Right lobe of liver (tissue), 6 donors: ENCODE results near the gene CABP4. TPM values are rescaled to one million over a fixed set of nuclear protein-coding genes. Genes with fewer than 3 reads are reported as not detected.
"Not testable (repeated sequence)": the region's sequence is repeated elsewhere in the genome, so short reads cannot be mapped to it uniquely, and the experiment has no call there.

Experiments
- ATAC-seq, 4 donors: fragments of 200-7000 bp; cut with Tn5 transposase; one replicate each; pipeline ENCODE4 v1.9.1; 2020; ENCODE audit warnings: mild to moderate bottlenecking in 4 of 4, moderate library complexity in 4 of 4
- DNase-seq, 3 donors: peaks; one replicate each; pipeline ENCODE4 v3.0.0-alpha.2; 2020
- H3K27ac ChIP-seq, 3 donors: fragments of 200-600 bp; one replicate each; pipeline ENCODE4 v1.8.0; 2022
- H3K27me3 ChIP-seq, 2 donors: fragments of 200-600 bp; one replicate each; pipeline ENCODE4 v1.8.0; 2022
- H3K36me3 ChIP-seq, 4 donors: fragments of 200-600 bp; sonication (generic) in 1 of 4; one replicate each; pipeline versions ENCODE4 v1.5.1 to v1.8.0; 2017 to 2022; ENCODE audit warnings: control low read depth in 1 of 4
- H3K4me1 ChIP-seq, 4 donors: fragments of 200-600 bp; sonication (generic) in 1 of 4; one replicate each; pipeline versions ENCODE4 v1.5.1 to v1.8.0; 2017 to 2022; ENCODE audit warnings: control low read depth in 1 of 4
- H3K4me3 ChIP-seq, 3 donors: fragments of 200-600 bp; one replicate each; pipeline ENCODE4 v1.8.0; 2022
- H3K9me3 ChIP-seq, 4 donors: fragments of 200-600 bp; sonication (generic) in 1 of 4; one replicate each; pipeline versions ENCODE4 v1.5.1 to v1.8.0; 2017 to 2022; ENCODE audit warnings: control low read depth in 1 of 4
- POLR2A ChIP-seq: fragments of 450-650 bp; IDR thresholded peaks from one replicate; pipeline ENCODE4 v1.6.1; 2017; ENCODE audit warnings: antibody characterized with exemption, mild to moderate bottlenecking
- WGBS: methylation state at CpG from one replicate; pipeline ENCODE4 v1.1.6; 2018; ENCODE audit warnings: low coverage, low lambda C conversion rate; ENCODE audit not compliant: insufficient coverage; ENCODE audit errors: missing lambda C conversion rate; 5-methylcytosine and 5-hydroxymethylcytosine counted together
- intact Hi-C, 2 donors: fragments of 100-400 bp; cut with DNase I; formaldehyde crosslinking; loops; one replicate each; pipeline versions ENCODE4 v1.11.2 to v1.14.1; 2022
- total RNA-seq, 6 experiments: library from RNA; depleted of rRNA in 2 of 6; stranded (reverse); fragments of >200 nt in 2 of 6; fragmentation: NEBNext Ultra II Directional in 3 of 6; extraction: Animal tissue kit (Norgen Biotek cat#: 25700) in 3 of 6; gene quantifications; one replicate each; pipeline versions ENCODE4 v1.1.0 to v1.2.4, GENCODE V29; 2016 to 2023
- TF ChIP-seq, protein P1 (sequence below), 4 donors: fragments of 200-600 bp in 3 of 4; fragments of 450-650 bp in 1 of 4; IDR thresholded peaks; one replicate each; pipeline versions ENCODE4 v1.5.1 to v1.8.0; 2016 to 2022; ENCODE audit warnings: antibody characterized with exemption in 4 of 4, mild to moderate bottlenecking in 2 of 4
- donor health status: DM: no; HTN: yes; CAD: no.
- donor health status: DM: no; HTN: no; CAD: no.
- donor health status: DM: no; HTN: no; CAD: no.
- donor health status: DM: no; HTN: yes; CAD: no.
- donor health status: DM: no; HTN: yes; CAD: no.

CABP4 gene
- total RNA-seq, 6 experiments from 2014 or later, result 0.55 to 1.7 (median 1.2) TPM

DNA sequence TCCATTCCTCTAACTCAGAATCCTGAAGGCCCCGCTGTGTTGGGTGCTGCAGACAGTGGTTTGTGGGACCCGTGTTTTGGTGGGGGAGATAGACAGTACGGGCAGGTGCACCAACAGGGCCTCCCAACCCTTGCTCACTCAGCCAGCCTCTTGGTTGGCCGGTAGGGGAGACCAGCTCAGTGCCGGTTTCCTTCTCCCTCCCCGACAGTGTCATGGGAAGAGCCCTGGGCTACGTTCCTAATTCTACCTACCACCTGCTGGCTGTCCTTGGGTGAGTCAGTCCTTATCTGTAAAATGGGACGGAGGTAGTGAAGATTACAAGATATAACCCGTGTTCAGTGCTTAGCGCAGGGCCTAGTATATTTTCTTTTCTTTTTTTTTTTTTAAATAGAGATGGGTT, 8.0 kb downstream of the CABP4 start:
- H3K4me1 ChIP-seq, result peaks cover 0 to 31% (median 14%) of the 10 kb centered on the region in 4 donors
- intact Hi-C loops, result no loop called here
- 98% methylated on average over 6 of the region's 10 CpGs for WGBS
- no peaks in the 10 kb centered on the region for H3K36me3 ChIP-seq
- no peak for TF ChIP-seq POLR2A
- TF ChIP-seq, protein P1, sequence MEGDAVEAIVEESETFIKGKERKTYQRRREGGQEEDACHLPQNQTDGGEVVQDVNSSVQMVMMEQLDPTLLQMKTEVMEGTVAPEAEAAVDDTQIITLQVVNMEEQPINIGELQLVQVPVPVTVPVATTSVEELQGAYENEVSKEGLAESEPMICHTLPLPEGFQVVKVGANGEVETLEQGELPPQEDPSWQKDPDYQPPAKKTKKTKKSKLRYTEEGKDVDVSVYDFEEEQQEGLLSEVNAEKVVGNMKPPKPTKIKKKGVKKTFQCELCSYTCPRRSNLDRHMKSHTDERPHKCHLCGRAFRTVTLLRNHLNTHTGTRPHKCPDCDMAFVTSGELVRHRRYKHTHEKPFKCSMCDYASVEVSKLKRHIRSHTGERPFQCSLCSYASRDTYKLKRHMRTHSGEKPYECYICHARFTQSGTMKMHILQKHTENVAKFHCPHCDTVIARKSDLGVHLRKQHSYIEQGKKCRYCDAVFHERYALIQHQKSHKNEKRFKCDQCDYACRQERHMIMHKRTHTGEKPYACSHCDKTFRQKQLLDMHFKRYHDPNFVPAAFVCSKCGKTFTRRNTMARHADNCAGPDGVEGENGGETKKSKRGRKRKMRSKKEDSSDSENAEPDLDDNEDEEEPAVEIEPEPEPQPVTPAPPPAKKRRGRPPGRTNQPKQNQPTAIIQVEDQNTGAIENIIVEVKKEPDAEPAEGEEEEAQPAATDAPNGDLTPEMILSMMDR (IDR thresholded peaks at IDR 0.05), result no peak
- ATAC-seq (no peak), DNase-seq (no peak)
- H3K9me3 ChIP-seq, result no peaks in the 10 kb centered on the region
- H3K4me3 ChIP-seq, result no peak overlapping the region
- H3K27ac ChIP-seq, result peak overlapping the region in 1 of 3 donors; percentile 94
- no peaks in the 10 kb centered on the region for H3K27me3 ChIP-seq

DNA sequence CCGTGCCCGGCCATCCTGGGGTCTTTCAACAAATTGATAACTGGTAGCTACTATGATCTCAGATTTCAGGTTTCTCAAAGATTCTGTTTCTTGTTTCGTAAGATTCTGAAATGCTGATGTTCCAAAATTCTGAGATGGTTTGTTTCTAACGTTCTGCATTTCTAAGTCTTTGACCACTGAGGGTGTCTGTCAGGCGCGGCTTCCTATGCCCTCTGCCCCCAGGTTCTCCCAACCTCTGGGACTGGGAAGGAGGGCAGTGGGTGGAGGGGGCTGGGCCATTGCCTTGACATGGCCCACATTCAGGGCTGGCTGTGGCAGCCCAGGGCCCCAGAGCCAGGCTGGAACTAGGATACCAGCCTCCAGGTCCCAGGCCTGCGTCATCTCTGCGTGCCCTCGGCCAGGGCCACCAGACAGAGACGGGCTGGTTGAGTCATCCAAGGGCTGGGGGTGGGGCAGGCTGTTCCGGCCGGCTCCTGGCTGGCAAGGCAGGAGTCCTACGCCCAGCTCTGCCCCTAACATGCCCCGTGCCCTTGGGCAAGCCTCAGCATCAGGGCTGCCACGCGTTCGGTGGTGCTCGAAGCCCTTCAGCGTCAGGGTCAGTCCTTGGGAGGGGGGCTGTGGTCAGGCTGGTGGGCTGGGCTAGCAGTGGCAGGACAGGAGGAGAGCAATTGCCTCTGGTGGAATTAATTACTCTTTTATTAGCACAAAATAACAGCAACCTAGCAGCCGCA, 8.7 kb downstream of the CABP4 start:
- peak overlapping the region; percentile 66 to 83 (median 70) for H3K4me3 ChIP-seq
- peak overlapping the region; percentile 71 to 94 (median 94) for H3K27ac ChIP-seq
- intact Hi-C loops, result no loop called here
- peaks cover 0 to 33% (median 16%) of the 10 kb centered on the region in 4 donors for H3K4me1 ChIP-seq
- DNase-seq (peak; percentile 86 to 91 (median 86)), ATAC-seq (peak; percentile 55 to 76 (median 70))
- 85% methylated on average over 9 of the region's 20 CpGs for WGBS
- no peaks in the 10 kb centered on the region for H3K27me3 ChIP-seq
- no peaks in the 10 kb centered on the region for H3K36me3 ChIP-seq
- TF ChIP-seq POLR2A, result peak; percentile 58
- TF ChIP-seq, protein P1 (IDR thresholded peaks at IDR 0.05), result no peak
- H3K9me3 ChIP-seq, result no peaks in the 10 kb centered on the region

DNA sequence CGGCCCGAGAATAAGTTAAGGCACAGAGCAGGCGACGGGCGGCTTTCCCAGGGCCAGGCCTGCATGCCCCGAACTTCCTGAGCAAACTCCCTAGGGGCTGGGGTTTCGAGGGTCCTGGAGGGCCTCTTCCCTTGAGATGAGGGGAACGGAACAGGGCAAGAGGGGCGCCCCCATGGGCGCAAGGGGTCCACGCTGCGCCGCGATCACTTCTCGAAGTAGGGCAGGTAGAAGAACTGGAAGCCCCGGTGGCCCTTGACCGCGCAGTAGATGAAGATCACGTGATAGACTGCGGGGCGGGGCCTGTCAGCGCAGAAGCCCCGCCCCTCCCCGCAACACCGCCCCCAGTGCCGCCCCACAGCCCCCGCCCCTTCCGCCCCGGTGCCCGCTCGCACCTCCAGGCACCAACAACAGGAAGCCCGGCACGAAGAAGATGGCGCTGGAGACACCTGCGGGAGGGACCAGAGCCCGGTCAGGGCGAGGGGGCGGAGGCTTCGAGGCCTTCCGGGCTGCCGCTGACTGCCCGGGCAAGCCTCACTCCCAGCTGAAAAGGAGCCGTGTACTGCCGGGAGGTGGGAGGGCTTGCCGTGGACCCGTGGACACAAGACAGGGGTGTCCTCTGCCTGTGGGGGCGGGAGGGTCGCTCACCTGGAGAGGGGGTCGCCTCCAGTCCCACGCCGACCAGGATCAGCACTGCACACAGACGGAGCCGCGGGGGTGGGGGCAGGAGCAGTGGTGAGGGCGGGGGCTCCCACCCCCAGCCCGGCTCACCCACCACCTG, 9.4 kb downstream of the CABP4 start:
- H3K36me3 ChIP-seq, result no peaks in the 10 kb centered on the region
- H3K27me3 ChIP-seq, result no peaks in the 10 kb centered on the region
- H3K4me1 ChIP-seq, result peaks cover 0 to 35% (median 16%) of the 10 kb centered on the region in 4 donors
- peak; percentile 95 to 96 (median 95) for DNase-seq
- peak overlapping the region; percentile 71 to 94 (median 94) for H3K27ac ChIP-seq
- WGBS, result 13% methylated on average over 15 of the region's 56 CpGs
- TF ChIP-seq, protein P1 (IDR thresholded peaks at IDR 0.05), result no peak
- TF ChIP-seq POLR2A, result peak; percentile 74
- peak; percentile 75 to 82 (median 79) for ATAC-seq
- peak overlapping the region; percentile 66 to 83 (median 70) for H3K4me3 ChIP-seq
- intact Hi-C loops, result loop anchor here in 1 of 2 donors (5.0 kb wide), 1 partner anchor 43 kb away; the partner anchor contains the start of genes CDK2AP2 and PITPNM1
- H3K9me3 ChIP-seq, result no peaks in the 10 kb centered on the region

DNA sequence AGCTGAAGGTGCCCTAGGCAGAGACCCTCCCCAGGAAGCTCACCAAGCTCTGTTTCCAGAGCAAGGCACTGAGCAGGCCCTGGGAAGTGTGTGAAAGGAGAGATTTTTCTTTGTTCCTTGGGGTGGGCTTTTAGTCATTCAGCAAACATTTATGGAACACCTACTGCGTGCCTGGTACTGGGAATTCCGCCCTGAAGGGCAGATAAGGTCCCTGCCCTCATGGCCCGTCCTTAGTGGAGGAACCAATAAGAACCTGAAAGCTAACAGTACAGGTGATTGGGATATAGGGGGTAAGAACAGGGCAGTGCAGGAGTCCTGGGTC, 10.0 kb downstream of the CABP4 start:
- ATAC-seq, result no peak
- intact Hi-C loops, result loop anchor here in 1 of 2 donors (5.0 kb wide), 1 partner anchor 42 kb away; the partner anchor contains the start of genes CDK2AP2 and PITPNM1

DNA sequence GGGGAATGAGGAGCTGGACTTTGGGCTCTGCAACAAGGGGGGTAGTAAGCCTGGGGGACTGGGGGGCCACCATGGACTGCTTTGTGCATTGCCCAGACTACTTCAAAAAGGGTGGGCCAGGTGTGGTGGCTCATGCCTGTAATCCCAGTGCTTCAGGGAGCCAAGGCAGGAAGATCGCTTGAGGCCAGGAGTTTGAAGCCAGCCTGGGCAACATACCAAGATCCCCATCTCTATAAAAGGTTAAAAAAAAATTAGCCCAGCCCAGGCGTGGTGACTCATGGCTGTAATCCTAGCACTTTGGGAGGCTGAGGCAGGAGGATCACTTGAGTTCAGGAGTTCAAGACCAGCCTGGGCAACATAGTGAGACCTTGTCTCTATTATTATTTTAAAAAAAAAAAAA, 10.4 kb downstream of the CABP4 start:
- peak overlapping the region; percentile 66 to 83 (median 70) for H3K4me3 ChIP-seq
- not testable (repeated sequence) for H3K27me3 ChIP-seq, H3K36me3 ChIP-seq, DNase-seq, H3K9me3 ChIP-seq, ATAC-seq
- intact Hi-C loops, result loop anchor here in 1 of 2 donors (5.0 kb wide), 1 partner anchor 42 kb away; the partner anchor contains the start of genes CDK2AP2 and PITPNM1
- 40% methylated on average over 2 of the region's 2 CpGs for WGBS
- H3K27ac ChIP-seq, result peak overlapping the region in 1 of 3 donors; percentile 94
- peaks cover 0 to 39% (median 16%) of the 10 kb centered on the region in 4 donors for H3K4me1 ChIP-seq

More for the DNA sequence above, 10.0 kb downstream of the CABP4 start:
- peak overlapping the region; percentile 71 to 94 (median 94) for H3K27ac ChIP-seq
- TF ChIP-seq POLR2A, result no peak
- TF ChIP-seq, protein P1 (IDR thresholded peaks at IDR 0.05), result no peak
- H3K36me3 ChIP-seq, result no peaks in the 10 kb centered on the region
- 26% methylated on average over 3 of the region's 3 CpGs for WGBS
- H3K4me3 ChIP-seq, result peak overlapping the region; percentile 66 to 83 (median 70)
- H3K27me3 ChIP-seq, result no peaks in the 10 kb centered on the region
- DNase-seq, result no peak
- H3K9me3 ChIP-seq, result no peaks in the 10 kb centered on the region
- peaks cover 0 to 39% (median 16%) of the 10 kb centered on the region in 4 donors for H3K4me1 ChIP-seq
